ENCODE measurements around the gene MYO5A. TPM values are rescaled to one million over a fixed set of nuclear protein-coding genes. Genes with fewer than 3 reads are reported as not detected.
A peak's percentile ranks its signal among the peaks of the same experiment; 100 is the strongest.

MYO5A gene
- polyA plus RNA-seq, 1 of the 3 experiments (the other 2 are of a cell fraction): 11.0 TPM

GRCh38 chr15:52441841-52442240, 86.8 kb downstream of the MYO5A start:
- peaks cover 5% of the 10 kb centered on the region; the same call in 1 of the 2 replicates for H3K79me2 ChIP-seq (ENCODE audit: insufficient read depth)
- H3K27me3 ChIP-seq (ENCODE audit: insufficient read depth): no peaks in the 10 kb centered on the region
- TF ChIP-seq JUND (IDR thresholded peaks at IDR 0.05): peak; percentile 18; the same call in 1 of the 2 replicates
- no peak for TF ChIP-seq EP300 (IDR thresholded peaks at IDR 0.05; ENCODE audit: borderline replicate concordance in 1 of 2, low read depth in 1 of 2, low read length in 1 of 2)
- H3K9me2 ChIP-seq: no peaks in the 10 kb centered on the region
- ChIA-PET POLR2A (interaction anchor here (0.6 kb wide), 1 partner anchor 68 kb away, joined by 4 read pairs; no protein-coding TSS in a partner anchor), CTCF (interaction anchor here (0.6 kb wide), 1 partner anchor 25 kb away, joined by 3 read pairs; no protein-coding TSS in a partner anchor)
- WGBS (ENCODE audit: low lambda C conversion rate): 84% methylated on average over 2 of the region's 2 CpGs
- peaks cover 11% of the 10 kb centered on the region for H3F3A ChIP-seq (replicated peaks; ENCODE audit: insufficient read depth)
- no peaks in the 10 kb centered on the region for H3K36me3 ChIP-seq (replicated peaks in 1 of 2; ENCODE audit: control insufficient read depth in 1 of 2, insufficient read depth in 2 of 2, low read length in 1 of 2)
- peak overlapping the region in 1 of 2 experiments; percentile 18; a peak in 1 of 4 replicates for H3K27ac ChIP-seq (ENCODE audit: low read depth in 2 of 2, low read length in 1 of 2)
- no peak overlapping the region for H3K9ac ChIP-seq
- no peaks in the 10 kb centered on the region for H3K9me3 ChIP-seq
- peak overlapping the region; percentile 42; the same call in 1 of the 2 replicates for H3K4me2 ChIP-seq
- no peak overlapping the region for H2AFZ ChIP-seq (ENCODE audit: low read depth)
- peaks cover 4% of the 10 kb centered on the region; the same call in 1 of the 2 replicates for H4K20me1 ChIP-seq (ENCODE audit: insufficient read depth)
- no peak for DNase-seq
- H3K4me1 ChIP-seq (ENCODE audit: control insufficient read depth in 1 of 2, insufficient read depth in 2 of 2, low read depth in 1 of 2, low read length in 1 of 2): 0 out of 4 replicates have a peak, but pooled peaks cover 0 to 4% of the 10 kb centered on the region in 2 experiments
- H3K4me3 ChIP-seq (ENCODE audit: low read depth in 2 of 2, low read length in 1 of 2): no peak overlapping the region

GRCh38 chr15:52440946-52441345, 87.7 kb downstream of the MYO5A start:
- Histone ChIP-seq H3K27me3 (ENCODE audit: insufficient read depth) (no peaks in the 10 kb centered on the region), H3K4me2 (no peak overlapping the region), H3K4me1 (ENCODE audit: control insufficient read depth in 1 of 2, insufficient read depth in 2 of 2, low read depth in 1 of 2, low read length in 1 of 2) (0 out of 4 replicates have a peak, but pooled peaks cover 0 to 4% of the 10 kb centered on the region in 2 experiments), H3K9ac (no peak overlapping the region), H3K9me3 (no peaks in the 10 kb centered on the region), H3K9me2 (no peaks in the 10 kb centered on the region), H3K79me2 (ENCODE audit: insufficient read depth) (peaks cover 5% of the 10 kb centered on the region; the same call in 1 of the 2 replicates), H3K27ac (ENCODE audit: low read depth in 2 of 2, low read length in 1 of 2) (no peak overlapping the region), H3K36me3 (replicated peaks in 1 of 2; ENCODE audit: control insufficient read depth in 1 of 2, insufficient read depth in 2 of 2, low read length in 1 of 2) (no peaks in the 10 kb centered on the region), H3F3A (replicated peaks; ENCODE audit: insufficient read depth) (peaks cover 11% of the 10 kb centered on the region), H2AFZ (ENCODE audit: low read depth) (no peak overlapping the region), H4K20me1 (ENCODE audit: insufficient read depth) (peaks cover 4% of the 10 kb centered on the region; the same call in 1 of the 2 replicates), H3K4me3 (ENCODE audit: low read depth in 2 of 2, low read length in 1 of 2) (no peak overlapping the region)
- ChIA-PET CTCF (no interaction called here), POLR2A (no interaction called here)
- 91% methylated on average over 2 of the region's 2 CpGs for WGBS (ENCODE audit: low lambda C conversion rate)
- TF ChIP-seq PBX3 (IDR thresholded peaks at IDR 0.05) (no peak), FOXJ3 (CRISPR knock-in tag; IDR thresholded peaks at IDR 0.05) (no peak), JUND (IDR thresholded peaks at IDR 0.05) (no peak), GATA2 (CRISPR knock-in tag; IDR thresholded peaks at IDR 0.05) (no peak), USF2 (IDR thresholded peaks at IDR 0.05; ENCODE audit: borderline replicate concordance, low read depth, low read length) (no peak), ZBTB33 (IDR thresholded peaks at IDR 0.05; ENCODE audit: borderline replicate concordance, low read depth) (no peak)
- no peak for DNase-seq

All from SK-N-SH (cell line).